Activated CD4-positive, alpha-beta memory T cell treated with anti-CD3 and anti-CD28 coated beads for 36 hours (primary cell): ENCODE measurements around the gene RPL32. TPM values are rescaled to one million over a fixed set of nuclear protein-coding genes. Genes with fewer than 3 reads are reported as not detected.
A peak's percentile ranks its signal among the peaks of the same experiment; 100 is the strongest.

Experiments
- CTCF ChIA-PET: fragments of 350-600 bp; sonication (Branson Sonifier 250); formaldehyde crosslinking; loops from one replicate; lab custom pipeline; 2021; ENCODE audit warnings: antibody characterized with exemption, inconsistent platforms; lab: Charles Lee
- POLR2A ChIA-PET: fragments of 350-600 bp; sonication (Branson Sonifier 250); formaldehyde crosslinking; loops from one replicate; lab custom pipeline; 2021; ENCODE audit warnings: antibody characterized with exemption; lab: Charles Lee
- DNase-seq: peaks from one replicate; pipeline ENCODE4 v3.0.0-alpha.2; 2020
- H3K27ac Mint-ChIP-seq: one replicate; pipeline ENCODE4 v1.8.0; 2021; ENCODE audit warnings: mixed read lengths
- H3K27me3 Mint-ChIP-seq: one replicate; pipeline ENCODE4 v1.8.0; 2021; ENCODE audit warnings: mixed read lengths
- H3K36me3 Mint-ChIP-seq: one replicate; pipeline ENCODE4 v1.8.0; 2021; ENCODE audit warnings: mixed read lengths
- H3K4me1 Mint-ChIP-seq: one replicate; pipeline ENCODE4 v1.8.0; 2021; ENCODE audit warnings: low read depth, mixed read lengths
- H3K4me3 Mint-ChIP-seq: one replicate; pipeline ENCODE4 v1.8.0; 2021; ENCODE audit warnings: mild to moderate bottlenecking, mixed read lengths
- H3K9me3 Mint-ChIP-seq: one replicate; pipeline ENCODE4 v1.8.0; 2021; ENCODE audit warnings: mixed read lengths
- intact Hi-C: fragments of 100-400 bp; cut with micrococcal nuclease; formaldehyde crosslinking; loops from one replicate; pipeline ENCODE4 v1.15.1; 2023
- total RNA-seq, 2 experiments: library from RNA; stranded (reverse); gene quantifications; one replicate each; pipeline ENCODE4 v1.2.3, GENCODE V29; 2021

RPL32 gene
- total RNA-seq, 2 experiments from 2014 or later = 2,505 to 2,560 TPM

DNA sequence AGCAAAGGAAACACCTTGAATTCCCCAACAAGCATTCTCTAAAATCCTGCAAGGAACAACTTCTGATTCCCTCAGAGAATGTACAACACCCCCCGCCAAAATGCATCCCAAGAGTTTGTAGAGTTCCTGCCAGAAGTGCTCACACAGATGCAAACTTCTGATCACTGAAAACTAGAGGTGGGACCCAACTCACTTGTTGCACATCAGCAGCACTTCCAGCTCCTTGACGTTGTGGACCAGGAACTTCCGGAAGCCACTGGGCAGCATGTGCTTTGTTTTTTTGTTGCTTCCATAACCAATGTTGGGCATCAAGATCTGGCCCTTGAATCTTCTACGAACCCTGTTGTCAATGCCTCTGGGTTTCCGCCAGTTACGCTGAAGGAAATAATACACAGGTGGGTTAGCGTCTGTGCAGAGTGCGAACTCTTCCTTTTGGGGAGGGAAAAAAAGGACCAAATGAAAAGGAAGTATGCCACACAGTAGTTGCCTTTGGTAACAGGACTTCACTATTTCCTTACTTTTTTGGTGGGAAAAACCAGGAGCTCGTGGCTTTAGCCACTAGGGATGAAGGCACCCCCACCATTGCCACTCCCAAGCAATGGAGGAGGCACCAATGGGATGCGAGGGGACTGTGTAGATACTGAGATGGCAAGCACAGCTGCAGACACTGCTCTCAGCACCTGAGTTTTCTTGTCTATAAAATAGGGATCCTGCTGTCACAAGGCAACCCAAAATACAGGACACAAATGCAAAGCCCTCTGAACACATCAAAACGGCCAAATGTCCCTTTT lies 2.0 kb downstream of the RPL32 start:
- Mint-ChIP-seq H3K4me1 (peaks cover 45% of the 10 kb centered on the region), H3K4me3 (peak overlapping the region; percentile 93), H3K36me3 (peaks cover 67% of the 10 kb centered on the region), H3K27ac (peak overlapping the region; percentile 98), H3K9me3 (no peaks in the 10 kb centered on the region), H3K27me3 (no peaks in the 10 kb centered on the region)
- intact Hi-C loops = no loop called here
- CTCF ChIA-PET = interaction anchor here (3.6 kb wide), 1 partner anchor 30 kb away, joined by 42 read pairs; no protein-coding TSS in a partner anchor
- DNase-seq = no peak
- POLR2A ChIA-PET = interaction anchor here (0.5 kb wide), 1 partner anchor 112 kb away, joined by 3 read pairs; no protein-coding TSS in a partner anchor

DNA sequence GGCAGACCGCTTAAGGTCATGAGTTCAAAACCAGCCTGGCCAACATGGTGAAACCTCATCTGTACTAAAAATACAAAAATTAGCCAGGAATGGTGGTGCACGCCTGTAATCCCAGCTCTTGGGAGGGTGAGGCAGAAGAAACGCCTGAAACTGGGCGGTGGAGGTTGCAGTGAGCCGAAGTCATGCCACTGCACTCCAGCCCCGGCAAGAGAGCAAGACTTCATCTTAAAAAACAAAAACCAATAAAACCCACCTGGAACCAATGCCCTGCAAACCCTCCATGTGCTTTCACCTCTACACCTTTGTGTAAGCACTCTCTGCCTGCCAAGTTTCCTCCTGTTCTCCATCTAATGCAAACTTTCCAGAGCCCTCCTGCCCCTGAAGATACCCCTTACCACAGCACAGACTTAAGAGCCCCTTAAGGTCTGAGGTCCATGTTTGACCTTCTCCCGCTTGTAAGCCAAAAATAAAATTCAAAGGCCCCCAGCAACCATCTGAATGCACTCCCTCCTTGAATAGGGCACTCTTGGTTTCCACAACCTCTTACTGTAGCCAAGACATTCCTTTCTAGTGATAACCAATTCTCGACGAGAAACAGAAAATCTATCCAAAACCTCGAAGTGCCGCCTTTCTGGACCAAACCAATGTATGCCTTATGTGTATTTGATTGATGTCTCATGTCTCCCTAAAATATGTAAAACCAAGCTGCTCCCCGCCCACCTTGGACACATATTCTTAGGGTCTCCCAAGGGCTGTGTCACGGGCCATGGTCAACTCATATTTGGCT lies 3.0 kb downstream of the RPL32 start:
- Mint-ChIP-seq H3K4me3 (peak overlapping the region; percentile 93), H3K27ac (peak overlapping the region; percentile 98), H3K27me3 (no peaks in the 10 kb centered on the region), H3K4me1 (peaks cover 45% of the 10 kb centered on the region), H3K36me3 (peaks cover 77% of the 10 kb centered on the region), H3K9me3 (no peaks in the 10 kb centered on the region)
- CTCF ChIA-PET = interaction anchor here (0.9 to 3.2 kb wide), 3 partner anchors 28 to 51 kb away, joined by 3 to 13 read pairs (median 4); no protein-coding TSS in a partner anchor
- intact Hi-C loops = no loop called here
- POLR2A ChIA-PET = interaction anchor here (0.9 kb wide), 1 partner anchor 28 kb away, joined by 4 read pairs; no protein-coding TSS in a partner anchor
- DNase-seq = no peak

DNA sequence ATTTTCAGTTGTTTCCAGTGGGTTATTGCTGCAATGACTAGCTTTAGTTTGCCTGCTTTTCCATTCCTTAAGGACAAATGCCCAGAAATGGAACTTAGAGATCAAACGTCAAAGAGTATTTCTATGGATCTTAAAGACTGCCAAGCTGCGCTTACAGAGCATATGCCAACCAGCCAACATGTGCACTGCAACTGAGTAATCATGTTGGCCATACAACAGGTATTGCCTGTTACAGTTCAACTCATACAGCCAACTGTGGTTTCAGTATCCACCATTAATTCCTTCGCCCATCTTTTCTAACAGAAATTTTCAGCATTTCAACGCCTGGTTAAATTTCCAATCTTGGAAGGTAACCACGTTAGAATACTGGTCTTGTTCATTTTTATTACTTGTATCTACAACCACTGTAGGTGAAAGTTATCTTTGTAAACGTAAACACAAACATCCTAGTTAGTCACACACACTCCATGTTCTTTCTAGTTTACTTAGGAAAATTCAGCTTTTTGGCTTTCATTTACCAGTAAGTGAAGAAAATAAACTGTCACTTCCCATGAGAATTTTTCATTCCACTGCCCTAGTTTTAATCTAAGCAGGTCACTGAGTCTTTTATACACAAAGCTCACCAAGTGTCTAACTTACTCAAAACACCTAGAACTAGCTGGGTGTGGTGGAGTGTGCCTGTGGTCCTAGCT lies 3.9 kb downstream of the RPL32 start:
- intact Hi-C loops = no loop called here
- H3K4me1 Mint-ChIP-seq = peaks cover 45% of the 10 kb centered on the region
- POLR2A ChIA-PET = interaction anchor here (0.9 kb wide), 1 partner anchor 27 kb away, joined by 4 read pairs; no protein-coding TSS in a partner anchor

DNA sequence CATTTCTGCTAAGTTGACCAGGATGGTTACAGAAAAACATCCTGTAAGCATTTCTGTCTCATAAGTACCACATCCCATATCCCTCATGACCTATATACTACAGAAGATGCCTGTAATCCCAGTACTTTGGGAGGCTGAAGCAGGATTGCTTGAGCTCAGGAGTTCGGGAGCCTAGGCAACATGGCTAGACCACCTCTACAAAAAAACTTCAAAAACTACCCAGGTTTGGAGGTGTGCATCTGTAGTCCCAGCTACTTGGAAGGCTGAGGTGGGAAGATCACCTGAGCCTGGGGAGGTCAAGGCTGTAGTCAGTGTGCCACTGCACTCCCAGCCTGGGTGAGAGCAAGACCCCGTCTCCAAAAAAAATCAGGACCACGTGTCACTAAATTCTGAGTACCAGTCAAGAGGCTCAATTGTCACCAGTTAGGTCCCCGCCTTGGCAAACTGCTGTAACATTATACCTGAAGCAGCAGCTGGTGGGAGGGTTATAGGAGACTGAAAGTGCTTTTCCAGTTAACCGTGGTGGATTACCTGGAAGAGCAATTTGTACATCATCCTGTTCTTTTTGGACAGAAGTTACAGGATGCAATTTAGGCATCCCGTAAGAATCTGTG lies 6.2 kb downstream of the RPL32 start:
- CTCF ChIA-PET = interaction anchor here (3.2 kb wide), 1 partner anchor 25 kb away, joined by 13 read pairs; no protein-coding TSS in a partner anchor
- POLR2A ChIA-PET = interaction anchor here (1.3 kb wide), 1 partner anchor 39 kb away, joined by 3 read pairs; the partner anchor contains the start of gene CAND2
- peaks cover 40% of the 10 kb centered on the region for H3K4me1 Mint-ChIP-seq
- DNase-seq = no peak
- intact Hi-C loops = no loop called here
- H3K27me3 Mint-ChIP-seq = no peaks in the 10 kb centered on the region
- H3K9me3 Mint-ChIP-seq = no peaks in the 10 kb centered on the region
- H3K36me3 Mint-ChIP-seq = peaks cover 75% of the 10 kb centered on the region
- no peak overlapping the region for H3K4me3 Mint-ChIP-seq
- H3K27ac Mint-ChIP-seq = no peak overlapping the region

More for the DNA sequence above, 3.9 kb downstream of the RPL32 start:
- peak overlapping the region; percentile 93 for H3K4me3 Mint-ChIP-seq
- H3K27ac Mint-ChIP-seq = peak overlapping the region; percentile 47
- peaks cover 83% of the 10 kb centered on the region for H3K36me3 Mint-ChIP-seq
- CTCF ChIA-PET = interaction anchor here (0.9 to 3.2 kb wide), 3 partner anchors 27 to 50 kb away, joined by 3 to 13 read pairs (median 4); no protein-coding TSS in a partner anchor
- no peaks in the 10 kb centered on the region for H3K9me3 Mint-ChIP-seq
- DNase-seq = no peak
- H3K27me3 Mint-ChIP-seq = no peaks in the 10 kb centered on the region

DNA sequence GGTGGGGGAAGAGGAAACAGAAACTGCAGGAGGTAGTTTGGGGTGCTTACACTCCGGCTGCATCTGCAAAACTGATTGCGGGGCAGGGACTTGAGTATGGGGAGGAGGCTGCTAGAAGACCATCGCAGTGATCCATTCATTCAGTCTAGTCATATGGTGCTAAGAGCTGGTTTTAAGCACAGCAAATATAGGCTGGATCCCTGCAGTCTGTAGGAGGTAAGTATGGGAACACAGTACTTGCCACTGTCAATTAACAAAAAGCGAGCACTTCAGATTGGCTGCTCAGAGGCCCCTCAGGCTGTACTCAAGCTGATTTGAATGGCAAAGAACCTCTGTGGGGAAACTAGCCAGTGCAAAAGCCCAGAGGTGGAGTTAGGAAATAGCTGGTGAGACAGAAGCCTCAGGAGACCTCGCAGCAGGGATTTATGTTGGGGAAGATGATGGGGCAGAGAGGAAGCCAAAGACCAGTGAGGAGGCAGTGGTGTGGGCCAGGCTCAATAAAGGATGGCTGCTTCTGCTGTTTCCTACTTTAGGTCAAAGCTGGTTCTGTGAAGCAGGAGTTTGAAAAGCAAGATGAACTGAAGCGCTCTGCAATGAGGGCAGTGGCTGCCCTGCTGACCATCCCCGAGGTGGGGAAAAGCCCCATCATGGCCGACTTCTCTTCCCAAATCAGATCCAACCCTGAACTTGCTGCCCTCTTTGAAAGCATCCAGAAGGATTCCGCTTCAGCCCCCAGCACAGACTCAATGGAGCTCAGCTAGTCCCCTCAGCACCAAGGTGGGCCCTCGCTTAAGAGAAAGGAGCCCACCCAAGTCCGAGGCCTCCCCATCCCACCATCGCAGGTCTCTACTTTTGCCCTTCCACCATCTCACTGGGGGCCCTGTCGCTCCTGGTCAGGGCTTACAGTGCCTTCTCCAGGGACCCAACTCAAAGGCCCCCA lies 7.9 kb downstream of the RPL32 start:
- CTCF ChIA-PET = interaction anchor here (0.6 to 2.8 kb wide), 5 partner anchors 8 to 255 kb away, joined by 3 to 14 read pairs (median 4); partner anchors contain the start of gene RPL32
- no peak overlapping the region for H3K4me3 Mint-ChIP-seq
- no peak for DNase-seq
- intact Hi-C loops = no loop called here
- peaks cover 23% of the 10 kb centered on the region for H3K4me1 Mint-ChIP-seq
- no peaks in the 10 kb centered on the region for H3K27me3 Mint-ChIP-seq
- no peaks in the 10 kb centered on the region for H3K9me3 Mint-ChIP-seq
- no peak overlapping the region for H3K27ac Mint-ChIP-seq
- POLR2A ChIA-PET = interaction anchor here (1.2 to 2.6 kb wide), 4 partner anchors 8 to 116 kb away, joined by 3 to 13 read pairs (median 6); partner anchors contain the start of gene RPL32
- peaks cover 58% of the 10 kb centered on the region for H3K36me3 Mint-ChIP-seq

DNA sequence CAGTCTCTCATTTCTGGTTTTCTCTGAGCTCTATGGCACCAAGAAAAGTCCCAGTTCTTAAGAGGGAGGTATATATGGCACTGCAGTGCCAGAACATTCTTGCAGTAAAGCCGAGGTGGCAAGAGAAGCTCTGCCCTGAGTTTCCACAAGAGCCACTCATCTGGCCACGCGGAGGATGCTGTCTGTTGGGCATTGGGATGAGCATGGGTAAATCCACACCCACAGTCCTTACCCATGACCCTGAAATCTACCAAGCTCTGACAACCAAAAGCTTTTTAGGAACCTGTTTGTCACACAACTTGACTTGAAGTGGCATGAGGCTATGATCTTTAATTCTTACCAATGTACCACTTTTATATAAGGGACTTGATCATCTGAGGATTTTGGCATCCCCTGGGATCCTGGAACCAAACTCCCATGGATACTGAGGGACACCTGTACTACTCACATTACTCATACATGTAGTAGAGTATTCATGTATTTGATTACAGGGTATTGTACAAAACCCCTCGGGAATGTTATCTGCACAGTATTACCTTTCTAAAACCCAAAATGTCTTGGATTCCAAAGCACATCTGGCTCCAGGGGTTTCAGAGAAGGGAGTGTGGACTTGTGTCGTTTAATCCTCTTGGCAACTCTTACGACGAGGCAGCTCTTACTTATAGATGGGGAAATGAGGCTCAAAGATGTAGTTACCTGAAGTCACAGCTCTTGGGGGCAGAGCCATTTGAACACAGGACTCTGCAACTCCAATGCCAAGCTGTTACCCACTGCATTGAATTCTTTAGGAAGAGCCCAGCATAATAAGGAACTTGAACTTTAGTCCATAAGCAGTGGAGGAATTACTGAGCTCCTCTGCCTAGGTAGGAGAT lies 8.8 kb downstream of the RPL32 start:
- Mint-ChIP-seq H3K4me3 (no peak overlapping the region), H3K9me3 (no peaks in the 10 kb centered on the region), H3K4me1 (peaks cover 14% of the 10 kb centered on the region), H3K36me3 (peaks cover 49% of the 10 kb centered on the region), H3K27ac (no peak overlapping the region), H3K27me3 (no peaks in the 10 kb centered on the region)
- no peak for DNase-seq
- intact Hi-C loops = no loop called here
- CTCF ChIA-PET = interaction anchor here (1.1 to 2.8 kb wide), 4 partner anchors 9 to 59 kb away, joined by 3 to 14 read pairs (median 4); partner anchors contain the start of gene RPL32
- POLR2A ChIA-PET = interaction anchor here (1.2 to 2.6 kb wide), 4 partner anchors 9 to 117 kb away, joined by 3 to 13 read pairs (median 6); partner anchors contain the start of gene RPL32

DNA sequence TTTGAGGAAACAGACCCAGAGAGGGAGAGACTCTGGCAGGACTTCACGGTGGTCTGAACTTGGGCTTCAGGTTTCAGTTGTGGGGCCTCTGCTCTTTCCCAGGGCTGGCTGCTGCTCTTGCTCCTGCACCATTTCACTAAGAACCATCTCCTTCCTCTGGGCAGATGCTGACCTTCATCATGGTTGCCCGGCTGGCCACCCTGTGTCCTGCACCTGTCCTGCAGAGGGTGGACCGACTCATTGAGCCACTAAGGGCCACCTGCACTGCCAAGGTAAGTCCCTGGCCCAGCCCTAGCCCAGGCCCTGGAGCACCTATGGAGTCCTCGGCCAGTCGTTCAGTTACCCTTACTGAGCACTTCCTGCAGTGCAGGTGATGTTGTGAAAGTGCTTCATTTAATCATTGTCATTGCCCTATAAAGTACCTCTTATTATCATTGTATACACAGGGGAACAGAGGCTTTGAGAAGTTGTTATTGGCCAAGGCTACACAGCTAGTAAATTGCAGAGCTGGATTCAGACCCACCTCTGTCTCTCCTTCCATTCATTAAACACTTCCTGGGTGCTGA lies 10.0 kb downstream of the RPL32 start:
- Mint-ChIP-seq H3K4me3 (no peak overlapping the region), H3K9me3 (no peaks in the 10 kb centered on the region), H3K36me3 (peaks cover 37% of the 10 kb centered on the region), H3K4me1 (peaks cover 4% of the 10 kb centered on the region), H3K27me3 (no peaks in the 10 kb centered on the region), H3K27ac (peak overlapping the region; percentile 7)
- intact Hi-C loops = no loop called here
- DNase-seq = no peak
- POLR2A ChIA-PET = no interaction called here
- CTCF ChIA-PET = no interaction called here

DNA sequence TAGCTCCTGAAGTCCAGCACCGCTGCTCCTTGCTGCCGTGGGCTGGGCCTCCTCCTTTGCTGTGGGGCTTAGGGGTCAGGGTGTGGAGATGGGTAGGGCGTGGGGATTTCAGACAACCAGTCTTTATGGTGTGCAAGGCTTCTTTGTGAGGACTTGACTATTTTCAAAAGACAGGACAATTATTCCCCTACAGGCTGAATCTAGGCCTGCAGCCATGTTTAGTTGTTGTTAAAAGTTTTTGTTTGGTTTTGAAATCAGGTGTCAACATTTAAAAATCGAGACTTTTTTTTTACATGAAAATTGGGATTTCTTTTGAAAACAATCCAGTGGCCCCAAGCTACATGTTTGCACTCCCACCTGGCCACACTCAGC lies 10.6 kb downstream of the RPL32 start:
- Mint-ChIP-seq H3K27ac (no peak overlapping the region), H3K4me1 (no peaks in the 10 kb centered on the region), H3K27me3 (no peaks in the 10 kb centered on the region), H3K36me3 (peaks cover 34% of the 10 kb centered on the region), H3K9me3 (no peaks in the 10 kb centered on the region), H3K4me3 (no peak overlapping the region)
- ChIA-PET POLR2A (no interaction called here), CTCF (interaction anchor here (0.7 kb wide), 1 partner anchor 21 kb away, joined by 3 read pairs; no protein-coding TSS in a partner anchor)
- intact Hi-C loops = no loop called here
- DNase-seq = no peak

DNA sequence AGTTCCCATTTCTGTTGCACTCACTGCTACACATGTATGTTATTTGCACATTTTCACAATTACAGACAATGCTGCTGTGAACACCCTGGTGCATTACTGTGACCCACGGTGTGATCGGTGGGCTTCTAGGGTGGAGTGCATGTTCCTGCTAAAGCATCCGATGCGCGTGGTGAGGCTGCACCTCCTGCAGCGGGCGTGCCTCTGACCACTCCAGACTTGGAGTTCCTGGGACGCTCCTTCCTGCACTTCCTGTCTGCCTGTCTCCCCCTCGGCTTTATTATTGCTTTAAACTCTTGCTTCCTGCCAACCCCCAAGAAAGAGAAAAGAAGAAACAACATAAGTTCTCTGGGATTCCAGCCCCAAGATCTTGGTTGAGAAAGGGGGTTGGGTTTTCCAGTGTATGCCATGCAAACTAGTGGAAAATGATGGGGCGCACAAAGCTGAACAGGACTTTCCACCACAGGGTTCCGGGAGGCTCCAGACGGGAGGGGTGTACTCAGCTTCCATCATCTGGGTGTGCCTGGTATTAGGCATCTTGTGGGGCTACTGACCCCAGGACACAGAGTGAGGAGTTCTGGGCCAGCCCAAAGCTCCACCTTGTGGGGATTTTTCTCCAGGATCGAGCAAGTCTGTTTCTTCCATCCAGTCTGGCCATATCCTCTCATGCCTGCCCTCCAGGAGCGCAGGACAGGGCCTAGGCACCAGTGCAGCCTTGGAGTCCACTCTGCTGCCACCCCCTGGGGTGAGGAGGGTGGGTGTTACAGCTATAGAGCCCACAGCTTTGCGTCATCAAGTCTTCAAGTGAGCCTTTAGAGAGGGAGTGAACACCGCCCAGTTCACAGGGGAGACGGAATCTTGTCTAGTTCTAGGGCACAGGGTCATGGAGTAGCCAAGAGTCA lies 11.2 kb downstream of the RPL32 start:
- H3K36me3 Mint-ChIP-seq = peaks cover 27% of the 10 kb centered on the region
- H3K4me1 Mint-ChIP-seq = no peaks in the 10 kb centered on the region
- ChIA-PET CTCF (interaction anchor here (0.7 to 0.9 kb wide), 2 partner anchors 21 to 25 kb away, joined by 3 read pairs; no protein-coding TSS in a partner anchor), POLR2A (no interaction called here)
- H3K4me3 Mint-ChIP-seq = no peak overlapping the region
- H3K27ac Mint-ChIP-seq = no peak overlapping the region
- intact Hi-C loops = no loop called here
- no peaks in the 10 kb centered on the region for H3K27me3 Mint-ChIP-seq
- DNase-seq = no peak
- H3K9me3 Mint-ChIP-seq = no peaks in the 10 kb centered on the region
